MV-4-11 (cell line): ENCODE measurements around the gene ZNF800.
"Not testable (repeated sequence)": the region's sequence is repeated elsewhere in the genome, so short reads cannot be mapped to it uniquely, and the experiment has no call there.

Source experiments
- DNase-seq: peaks from one replicate; lab custom pipeline; 2025; lab: John Stamatoyannopoulos, UW

The ZNF800 gene, protein sequence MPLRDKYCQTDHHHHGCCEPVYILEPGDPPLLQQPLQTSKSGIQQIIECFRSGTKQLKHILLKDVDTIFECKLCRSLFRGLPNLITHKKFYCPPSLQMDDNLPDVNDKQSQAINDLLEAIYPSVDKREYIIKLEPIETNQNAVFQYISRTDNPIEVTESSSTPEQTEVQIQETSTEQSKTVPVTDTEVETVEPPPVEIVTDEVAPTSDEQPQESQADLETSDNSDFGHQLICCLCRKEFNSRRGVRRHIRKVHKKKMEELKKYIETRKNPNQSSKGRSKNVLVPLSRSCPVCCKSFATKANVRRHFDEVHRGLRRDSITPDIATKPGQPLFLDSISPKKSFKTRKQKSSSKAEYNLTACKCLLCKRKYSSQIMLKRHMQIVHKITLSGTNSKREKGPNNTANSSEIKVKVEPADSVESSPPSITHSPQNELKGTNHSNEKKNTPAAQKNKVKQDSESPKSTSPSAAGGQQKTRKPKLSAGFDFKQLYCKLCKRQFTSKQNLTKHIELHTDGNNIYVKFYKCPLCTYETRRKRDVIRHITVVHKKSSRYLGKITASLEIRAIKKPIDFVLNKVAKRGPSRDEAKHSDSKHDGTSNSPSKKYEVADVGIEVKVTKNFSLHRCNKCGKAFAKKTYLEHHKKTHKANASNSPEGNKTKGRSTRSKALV

DNA sequence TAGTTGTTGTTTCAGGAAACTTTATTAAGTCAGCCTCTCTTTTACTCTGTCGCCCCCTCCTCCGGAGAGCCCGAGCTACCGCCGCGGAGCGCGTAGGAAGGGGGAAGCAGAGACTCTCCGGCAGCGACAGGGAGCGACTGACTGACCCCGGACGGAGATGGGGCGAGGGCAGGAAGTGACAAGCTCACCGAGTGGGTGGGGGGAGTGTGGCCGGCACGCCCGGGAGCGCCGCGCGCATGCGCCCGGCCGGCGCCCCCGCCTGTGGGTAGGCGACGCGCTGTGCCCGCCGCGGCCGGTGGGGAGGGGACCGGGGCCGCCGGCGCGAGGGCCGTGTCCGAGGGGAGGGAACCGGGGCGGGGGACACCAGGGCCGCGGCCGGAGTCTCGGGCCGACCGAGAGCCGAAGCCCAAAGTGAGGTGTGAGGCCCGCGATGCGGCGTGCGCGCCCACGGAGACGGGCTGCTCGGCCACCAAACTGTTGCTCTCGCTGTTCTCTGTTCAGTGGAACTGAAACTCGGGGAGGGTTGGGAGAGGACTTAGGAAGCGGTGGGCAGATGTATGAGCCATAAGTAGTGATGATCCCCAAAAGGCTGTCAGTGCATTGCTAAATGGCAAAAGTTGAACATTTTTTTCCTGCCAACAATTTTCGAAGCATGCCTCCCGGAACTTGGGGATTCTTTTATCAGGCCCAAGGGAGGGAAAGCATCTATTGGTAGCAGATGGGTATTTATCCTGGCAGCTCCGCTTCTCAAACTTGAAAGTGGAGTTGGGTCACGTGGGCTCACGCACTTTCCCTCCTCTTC, at the start of gene ZNF800:
Gene ZNF800, minus strand, starts transcription at position 143 of the 802 bp plus-strand sequence. CDS start 1,151 bp downstream, outside the sequence.
- DNase-seq = peak; percentile 87

DNA sequence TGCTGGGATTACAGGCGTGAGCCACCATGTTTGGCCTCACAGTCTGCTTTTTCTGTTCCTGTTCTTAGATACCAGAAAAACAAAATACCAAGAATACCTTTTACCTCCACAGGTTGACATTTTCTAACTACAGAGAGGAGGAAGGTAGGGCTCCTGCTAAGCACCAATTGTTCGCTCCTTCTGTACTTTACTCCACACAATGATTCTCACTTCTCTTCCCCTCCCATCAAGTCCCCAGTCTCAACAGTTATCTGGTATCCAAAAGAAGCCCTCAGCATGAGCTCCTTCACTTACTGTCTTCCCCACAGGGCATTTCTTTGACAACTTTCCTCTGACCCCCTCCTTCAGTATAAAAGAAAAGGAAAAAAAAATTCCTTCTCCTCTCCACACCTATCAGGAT, 47.7 kb upstream of the ZNF800 start:
- DNase-seq = no peak

DNA sequence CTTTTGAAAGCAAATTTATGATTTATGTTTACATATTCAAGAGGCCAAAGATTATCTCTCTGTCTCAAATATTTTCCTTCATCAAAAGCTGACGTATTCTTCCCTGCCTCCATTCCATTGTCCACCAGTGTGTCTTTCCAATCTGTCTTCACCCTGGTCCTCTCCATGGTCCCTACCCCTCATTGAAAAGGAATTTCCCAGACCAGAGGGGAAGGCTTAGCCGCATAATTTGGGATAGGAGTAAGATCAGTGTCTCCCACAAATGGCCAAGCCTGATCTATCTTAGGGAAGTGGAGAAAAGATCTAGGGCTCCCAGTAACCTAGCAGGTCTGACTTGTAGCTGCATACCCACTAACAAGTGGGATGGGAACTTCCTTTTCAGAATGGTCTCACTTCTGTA, 46.3 kb upstream of the ZNF800 start:
- no peak for DNase-seq

DNA sequence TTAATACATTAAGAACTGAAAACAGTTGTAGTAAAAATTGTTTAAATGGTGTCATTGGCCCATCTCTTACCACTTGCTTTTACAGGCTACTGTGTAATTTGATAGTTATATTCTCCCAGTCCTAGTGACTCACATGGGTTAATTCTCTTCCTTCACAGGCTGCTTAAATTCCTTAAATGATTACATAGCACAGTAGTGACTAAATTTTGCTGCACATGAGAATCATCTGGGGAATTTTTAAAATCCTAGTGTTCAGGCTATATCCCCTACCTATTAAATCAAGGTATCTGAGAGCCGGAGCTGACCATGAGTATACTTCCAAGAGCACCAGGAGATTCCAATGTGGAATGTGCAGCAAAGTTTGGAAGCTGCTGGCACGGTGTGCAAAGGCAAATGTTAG, 45.3 kb upstream of the ZNF800 start:
- DNase-seq = no peak

DNA sequence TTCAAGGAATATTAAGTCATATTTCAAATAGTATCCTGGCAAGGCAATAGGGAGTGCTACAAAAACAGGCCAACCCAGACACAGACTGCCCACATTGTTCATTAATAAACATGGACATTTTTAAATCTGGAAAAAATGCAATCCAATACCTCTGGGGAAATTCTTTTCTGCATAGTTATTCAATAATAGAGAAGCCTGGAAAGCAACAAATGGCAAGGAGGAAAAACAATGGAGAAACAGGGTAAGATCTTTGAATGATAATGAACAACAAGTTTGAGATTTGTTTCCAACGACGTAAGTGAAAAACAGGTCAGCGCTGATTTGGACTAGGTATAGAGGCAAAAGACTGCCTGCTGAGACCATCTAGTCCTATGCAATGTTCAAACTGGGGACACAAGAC, 44.7 kb upstream of the ZNF800 start:
- DNase-seq = no peak

DNA sequence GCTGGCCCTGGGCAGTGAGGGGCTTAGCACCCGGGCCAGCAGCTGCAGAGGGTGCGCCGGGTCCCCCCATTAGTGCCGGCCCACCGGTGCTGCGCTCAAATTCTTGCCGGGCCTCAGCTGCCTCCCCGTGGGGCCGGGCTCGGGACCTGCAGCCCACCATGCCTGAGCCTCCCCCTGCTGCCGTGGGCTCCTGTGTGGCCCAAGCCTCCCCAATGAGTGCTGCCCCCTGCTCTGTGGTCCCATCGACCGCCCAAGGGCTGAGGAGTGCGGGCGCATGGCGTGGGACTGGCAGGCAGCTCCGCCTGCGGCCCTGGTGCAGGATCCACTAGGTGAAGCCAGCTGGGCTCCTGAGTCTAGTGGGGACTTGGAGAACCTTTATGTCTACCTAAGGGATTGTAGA, 36.8 kb upstream of the ZNF800 start:
- not testable (repeated sequence) for DNase-seq

DNA sequence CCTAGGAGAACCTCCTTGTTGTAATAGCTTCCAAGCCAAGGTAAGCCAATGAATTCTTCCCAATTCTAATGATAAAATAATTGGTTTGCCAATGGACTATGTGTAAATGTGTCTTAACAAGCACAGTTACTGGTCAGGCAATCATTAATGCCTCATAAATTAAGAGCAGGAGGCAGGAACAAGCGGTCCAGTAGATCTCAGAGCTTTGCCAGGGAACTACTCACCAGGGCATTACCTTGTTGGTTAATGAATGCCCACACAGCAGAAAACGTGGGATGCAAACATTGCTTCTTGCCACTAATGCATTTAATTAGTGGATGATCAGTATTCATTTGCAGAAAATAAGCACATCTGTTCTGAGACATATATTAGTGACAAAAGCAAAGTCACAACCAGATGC, 26.7 kb upstream of the ZNF800 start:
- DNase-seq = no peak

DNA sequence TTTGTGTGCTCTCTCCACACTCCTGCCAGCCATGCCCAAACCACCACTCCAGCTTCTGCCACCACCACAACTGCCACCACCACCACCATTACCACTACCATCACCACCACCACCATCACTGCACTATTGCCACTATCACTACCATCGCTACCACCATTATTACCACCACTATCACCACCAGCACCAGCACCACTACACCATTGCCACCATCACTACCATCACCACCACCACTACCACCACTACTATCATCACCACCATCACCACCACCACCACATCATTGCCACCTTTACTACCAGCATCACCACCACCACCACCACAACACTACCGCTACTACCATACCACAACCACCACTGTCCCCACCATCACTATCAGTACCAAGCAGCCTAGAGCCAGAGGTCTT, 26.0 kb upstream of the ZNF800 start:
- DNase-seq = no peak

DNA sequence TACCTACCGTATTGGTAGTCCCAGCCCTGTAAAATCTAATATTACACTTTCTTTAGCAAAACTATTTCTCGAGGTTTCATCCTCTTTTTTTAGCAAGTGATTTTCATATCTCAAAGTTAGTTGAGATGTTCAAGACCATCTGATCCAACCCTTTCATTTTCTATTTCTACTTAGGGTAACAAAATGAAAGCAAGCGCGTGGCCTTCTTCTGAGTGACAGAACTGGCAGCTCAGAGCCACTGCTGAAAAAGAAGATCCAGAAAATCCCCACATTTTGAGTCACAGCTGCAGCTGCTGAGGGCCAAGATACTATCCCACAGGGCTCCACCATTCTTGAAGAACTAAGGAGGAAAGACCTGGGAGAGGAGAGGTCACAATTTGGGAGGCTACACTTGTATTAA, 24.8 kb upstream of the ZNF800 start:
- no peak for DNase-seq

DNA sequence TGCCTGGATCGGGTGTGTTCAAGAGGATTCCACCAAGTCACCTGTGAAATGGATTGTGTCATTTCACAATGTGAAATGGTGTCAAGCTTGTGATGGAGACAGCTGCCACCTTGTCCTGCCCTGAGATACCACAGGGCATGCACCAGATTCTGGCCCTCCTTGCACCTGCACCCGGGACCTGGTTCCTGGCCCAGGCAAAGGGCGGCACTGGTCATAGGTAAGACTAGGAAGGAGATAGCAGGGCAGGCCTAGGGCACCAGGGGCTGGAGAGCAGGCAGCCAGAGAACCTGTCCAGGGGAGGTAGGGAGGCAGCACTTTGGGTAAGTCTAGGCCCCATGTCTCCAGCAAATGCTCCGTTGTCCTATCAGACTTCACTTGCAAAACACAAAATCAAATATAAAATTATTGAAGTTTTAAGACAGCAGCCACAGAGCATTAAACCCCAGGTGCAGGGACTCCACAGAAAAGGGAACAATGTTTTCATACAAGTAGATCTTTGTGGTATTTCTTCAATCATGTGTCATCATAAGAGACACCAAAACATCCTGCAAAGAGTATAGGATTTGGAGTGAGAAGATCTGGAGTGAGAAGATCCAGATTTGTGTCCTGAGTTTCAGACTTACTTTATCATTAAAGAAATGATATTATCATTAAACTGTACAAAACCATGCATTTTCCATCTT, 22.7 kb upstream of the ZNF800 start:
- peak; percentile 47 for DNase-seq

DNA sequence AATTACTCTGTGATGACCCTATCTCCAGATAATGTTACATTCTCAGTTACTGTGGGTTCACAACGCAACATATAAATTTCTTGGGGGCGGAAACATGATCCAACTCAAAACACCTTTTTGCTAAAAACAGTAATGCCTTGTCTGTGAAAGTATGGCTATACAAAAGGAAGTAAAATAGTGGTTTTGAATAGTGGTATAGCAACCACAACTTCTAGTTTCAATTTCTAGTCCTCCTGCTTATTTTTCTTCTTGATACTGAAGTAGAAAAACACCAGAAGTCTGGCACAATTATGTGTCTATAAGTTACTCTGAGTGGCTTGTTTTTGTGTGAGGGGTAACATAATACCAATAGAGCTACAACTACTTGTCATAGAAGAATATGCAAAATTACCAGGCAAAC, 21.5 kb upstream of the ZNF800 start:
- DNase-seq = peak; percentile 87

DNA sequence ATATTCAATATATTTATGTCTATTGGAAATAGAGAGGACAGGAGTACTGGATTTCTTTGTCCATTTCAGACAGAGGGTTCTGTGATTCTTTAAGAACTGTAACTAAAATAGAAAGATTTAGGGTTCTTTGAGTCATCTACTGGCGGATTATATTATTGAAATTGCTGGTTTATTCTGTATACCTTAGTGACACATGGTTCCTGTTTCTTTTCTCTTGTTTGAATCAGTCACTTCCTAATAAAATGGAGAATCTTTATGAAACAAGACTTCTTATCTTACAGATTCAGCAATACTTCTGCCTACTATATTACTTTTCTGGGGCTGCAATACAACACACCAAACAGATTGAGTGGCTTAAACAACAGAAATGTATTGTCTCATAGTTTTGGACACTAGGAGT, 20.8 kb upstream of the ZNF800 start:
- peak; percentile 70 for DNase-seq

DNA sequence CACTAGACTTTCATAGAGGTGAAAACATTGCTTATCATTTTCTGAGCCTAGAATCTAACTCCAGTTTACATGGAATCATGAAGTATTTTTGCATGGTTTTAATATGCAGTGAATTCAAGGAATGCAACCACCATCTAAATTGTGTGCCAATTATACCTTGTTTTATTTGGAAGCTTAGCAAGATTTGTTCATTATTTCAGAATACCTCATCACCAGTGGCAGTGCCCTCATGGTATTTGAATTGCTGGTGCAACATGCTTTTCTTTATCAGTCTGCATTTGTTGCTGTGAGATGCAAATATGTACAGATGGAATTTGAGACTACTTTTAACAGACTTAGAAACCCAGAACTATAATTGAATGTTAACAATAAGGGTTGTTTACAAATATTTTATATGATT, 18.7 kb upstream of the ZNF800 start:
- no peak for DNase-seq

DNA sequence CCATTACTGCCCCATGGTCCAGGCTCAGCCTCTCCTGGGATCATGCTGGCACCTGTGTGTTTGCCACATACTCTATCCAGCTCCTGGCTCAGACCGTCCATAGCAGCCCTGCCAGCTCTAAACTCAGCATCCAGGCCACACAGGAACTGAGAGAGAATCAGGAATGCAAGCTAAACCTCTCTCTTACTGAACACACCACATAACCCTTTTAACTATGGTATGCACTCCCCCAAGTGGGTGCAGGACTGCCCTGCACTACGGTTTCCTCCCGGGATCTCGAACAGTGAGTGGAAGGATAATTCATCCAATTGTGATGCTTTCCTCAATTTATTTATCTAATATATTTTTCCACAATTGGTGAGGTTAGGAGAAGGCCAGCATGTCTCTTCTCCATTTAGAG, 17.1 kb upstream of the ZNF800 start:
- peak; percentile 45 for DNase-seq

DNA sequence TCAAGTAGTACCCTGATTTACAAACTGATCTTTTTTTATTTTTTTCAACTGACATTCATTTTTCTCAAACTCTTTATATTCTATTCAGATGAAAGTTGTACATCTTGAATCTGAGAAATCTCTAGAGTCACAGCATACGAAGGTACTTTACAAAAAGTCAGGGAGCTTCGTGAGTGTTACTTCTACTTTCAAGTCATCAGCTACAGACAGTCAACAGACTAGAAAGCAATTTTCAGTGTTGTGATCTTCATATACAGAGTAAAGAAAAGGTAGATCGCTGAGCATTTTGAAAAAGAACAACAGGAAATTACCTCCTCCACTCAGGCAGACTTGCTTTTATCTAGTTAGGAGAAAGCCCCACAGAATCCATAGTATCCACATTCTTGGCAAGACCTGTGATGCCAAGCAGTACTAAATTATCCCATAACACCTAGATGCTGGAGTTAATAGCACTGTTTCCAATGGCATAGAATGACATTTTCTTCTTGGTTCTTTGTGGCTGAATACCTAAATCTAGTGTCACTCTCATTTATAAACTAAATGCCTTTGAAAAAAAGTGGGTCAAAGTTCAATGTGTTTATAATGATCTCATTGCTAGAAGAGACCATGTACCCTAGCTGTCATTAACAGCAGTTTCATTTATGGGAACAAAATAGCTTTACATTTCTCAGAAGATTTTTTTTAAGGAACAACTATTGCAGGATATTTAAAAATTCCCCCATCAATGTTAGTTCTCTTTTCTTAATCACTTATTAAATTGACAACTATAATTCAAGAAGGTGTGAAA, 12.0 kb upstream of the ZNF800 start:
- DNase-seq = no peak

DNA sequence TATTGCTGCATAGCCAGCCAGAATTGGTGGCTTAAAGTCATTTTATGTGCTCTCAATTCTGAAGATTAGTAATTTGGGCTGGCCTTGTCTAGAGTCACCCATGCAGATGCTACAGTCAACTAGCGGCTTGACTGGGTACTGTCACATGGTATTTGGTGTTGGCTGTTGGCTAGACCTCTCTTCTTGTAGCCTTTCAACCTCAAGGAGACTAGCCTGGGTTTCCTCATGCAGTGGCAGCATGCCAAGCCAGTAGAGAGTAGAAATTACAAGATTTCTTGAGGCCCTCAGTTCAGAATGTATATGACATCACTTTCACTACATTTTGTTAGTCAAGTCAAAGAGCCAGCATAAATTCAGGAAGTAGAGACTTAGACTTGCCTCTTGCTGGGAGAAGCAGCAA, 3.7 kb upstream of the ZNF800 start:
- DNase-seq = peak; percentile 99

DNA sequence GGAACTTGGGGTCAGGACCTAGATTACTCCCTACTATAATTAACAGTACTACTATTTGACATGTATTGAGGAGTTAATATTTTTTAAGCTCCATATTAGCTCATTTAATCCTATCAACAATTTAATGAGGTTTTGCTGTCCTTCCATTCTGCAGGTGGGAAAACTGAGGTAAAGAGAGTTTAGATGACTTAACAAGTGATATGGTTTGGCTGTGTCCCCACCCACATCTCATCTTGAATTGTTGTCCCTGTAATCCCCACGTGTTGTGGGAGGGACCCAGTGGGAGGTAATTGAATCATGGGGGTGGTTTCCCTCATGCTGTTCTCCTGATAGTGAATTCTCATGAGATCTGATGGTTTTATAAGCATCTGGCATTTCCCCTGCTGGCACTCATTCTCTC, 2.6 kb upstream of the ZNF800 start:
- DNase-seq = not testable (repeated sequence)

DNA sequence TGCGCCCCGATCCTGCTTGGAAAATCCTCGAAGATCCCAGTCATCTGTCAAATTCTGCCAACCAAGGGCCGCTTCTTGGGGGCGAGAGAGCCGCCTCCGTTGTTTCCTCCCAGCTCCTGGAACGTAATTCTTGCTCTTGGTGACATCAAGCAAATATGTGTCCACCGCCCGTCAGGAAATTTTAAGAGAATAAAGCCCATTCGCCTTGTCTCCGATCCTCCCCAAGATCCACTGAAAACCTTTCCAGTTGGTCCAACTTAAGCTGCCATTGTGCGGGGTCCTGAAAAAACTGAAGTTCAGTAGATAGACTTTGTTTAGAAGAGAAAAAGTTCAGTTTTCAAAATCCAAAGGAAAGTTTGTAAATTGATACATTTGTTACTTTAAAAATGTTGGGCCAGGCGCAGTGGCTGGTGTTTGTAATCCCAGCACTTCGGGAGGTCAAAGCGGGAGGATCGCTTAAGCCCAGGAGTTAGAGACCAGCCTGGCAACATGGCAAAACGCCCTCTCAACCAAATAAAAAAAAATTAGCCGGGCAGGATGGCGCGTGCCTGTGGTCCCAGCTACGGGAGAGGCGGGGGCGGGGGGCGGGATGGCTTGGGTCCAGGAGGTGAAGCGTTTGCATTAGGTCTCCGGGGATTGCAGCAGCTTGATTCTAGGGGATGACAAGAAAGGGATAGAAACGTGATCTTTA, 1.0 kb upstream of the ZNF800 start:
- no peak for DNase-seq

DNA sequence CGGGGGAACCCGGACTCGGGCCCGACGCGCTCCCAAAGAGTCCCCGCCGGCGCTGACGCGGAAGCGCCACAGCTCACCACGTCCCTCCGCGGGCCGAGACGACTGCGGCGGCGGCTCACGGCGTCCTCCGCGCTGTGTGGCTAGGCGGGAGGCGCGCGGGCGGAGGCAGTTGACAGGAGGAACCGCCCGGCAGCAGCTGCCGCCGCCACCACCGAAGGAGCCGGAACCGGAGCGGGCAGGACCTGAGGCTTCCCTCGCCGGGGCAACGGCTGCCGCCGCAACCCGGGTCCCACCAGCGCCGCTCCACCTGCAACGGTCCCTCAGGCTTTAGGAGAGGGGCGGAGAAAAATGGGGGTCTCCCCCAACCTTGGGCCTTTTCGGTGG, 334 bp downstream of the ZNF800 start:
- peak; percentile 44 for DNase-seq

DNA sequence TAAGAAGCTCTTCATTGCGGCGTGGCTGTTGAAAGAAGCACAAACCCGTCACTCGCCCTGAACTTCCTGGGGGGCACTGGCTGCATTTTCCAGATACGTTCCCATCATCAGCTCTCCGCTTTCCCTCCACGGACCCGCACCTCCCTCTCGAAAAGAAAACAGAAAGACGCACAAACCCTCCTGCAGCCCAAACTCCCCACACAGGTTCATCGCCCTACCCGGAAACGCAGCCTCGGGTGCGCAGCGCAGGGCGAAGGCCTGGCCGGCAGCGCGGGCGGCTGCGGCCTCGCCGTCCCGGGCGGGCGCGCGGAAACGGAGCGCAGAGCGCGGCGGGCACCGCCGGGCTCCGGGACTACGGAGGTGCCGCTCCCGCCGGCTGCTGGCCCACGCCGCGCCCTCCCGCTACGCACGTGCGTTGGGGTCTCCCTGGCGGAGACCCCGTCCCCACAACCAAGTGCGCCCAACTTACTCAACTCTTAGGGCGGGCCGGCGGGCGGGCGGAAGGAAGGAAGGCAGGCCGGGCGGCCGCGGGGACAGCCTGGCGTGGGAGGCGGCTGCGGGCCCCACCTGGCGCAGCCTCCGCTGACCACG, 822 bp downstream of the ZNF800 start:
- DNase-seq = peak; percentile 33
